Motor neuron (in vitro differentiated cells): ENCODE measurements around the gene CHI3L2. TPM values are rescaled to one million over a fixed set of nuclear protein-coding genes. Genes with fewer than 3 reads are reported as not detected.

ENCODE experiments used
- ATAC-seq, 8 experiments: fragments of 200-7000 bp; cut with Tn5 transposase; replicated peaks in 6 of 8; 2 replicates each; pipeline ENCODE4 v1.8.0; 2021; ENCODE audit warnings: mild to moderate bottlenecking in 8 of 8, moderate library complexity in 8 of 8
- H3K27ac ChIP-seq, 2 donors: fragments of 250-450 bp; sonication (Bioruptor Pico); 2 replicates each; pipeline ENCODE4 v1.9.0; 2021; ENCODE audit warnings: antibody characterized with exemption in 2 of 2, mild to moderate bottlenecking in 2 of 2, moderate library complexity in 1 of 2
- H3K4me1 ChIP-seq, 2 donors: fragments of 250-450 bp; sonication (Bioruptor Pico); replicated peaks in 1 of 2; 2 replicates each; pipeline ENCODE4 v1.6.1; 2021; ENCODE audit warnings: antibody characterized with exemption in 2 of 2, mild to moderate bottlenecking in 2 of 2, moderate library complexity in 1 of 2
- H3K4me3 ChIP-seq, 5 donors: fragments of 250-450 bp; sonication (Bioruptor Pico); 2 replicates each; pipeline ENCODE4 v1.9.0; 2021; ENCODE audit warnings: antibody characterized with exemption in 5 of 5, mild to moderate bottlenecking in 5 of 5, moderate library complexity in 4 of 5
- WGBS, 10 experiments: fragments of 450-650 bp; shearing (Covaris generic); methylation state at CpG; one replicate each; pipeline ENCODE4 v1.0.0; 2022; 5-methylcytosine and 5-hydroxymethylcytosine counted together
- in situ Hi-C, 9 experiments: fragments of 400-800 bp; cut with MboI; loops; one replicate each; pipeline ENCODE4 v1.15.0; 2021; ENCODE audit warnings: low sequenced_read_pairs in 9 of 9, low pct_unique_long_range_greater_than_20kb in 2 of 9; ENCODE audit not compliant: unreplicated experiment in 9 of 9
- total RNA-seq, 8 experiments: library from RNA; unstranded; fragments of 300-600 nt; gene quantifications; 2 replicates each; pipeline versions ENCODE4 v1.2.3 to v1.2.4, GENCODE V29; 2022

CHI3L2 gene
- total RNA-seq, 8 experiments from 2014 or later, result 0.08 to 3.1 (median 0.88) TPM; not detected in 2

- no peak overlapping the region for H3K4me3 ChIP-seq
- no peak overlapping the region for H3K27ac ChIP-seq
- ATAC-seq, result no peak
- H3K4me1 ChIP-seq, result peaks cover 0 to 7% of the 10 kb centered on the region in 2 donors
- in situ Hi-C loops, result loop anchor here in 4 of 9 experiments (25.0 kb wide), 3 partner anchors 196 to 571 kb away; partner anchors contain the start of gene DDX20 (in 2 of the 4)
- WGBS, 10 experiments, result 43 to 96% (median 76%) methylated on average over 2 to 5 of the region's 5 CpGs; no CpG with 5 or more reads in 1 of the 10 experiments
Measured at GRCh38 chr1:111216751-111217150, 10.8 kb upstream of the CHI3L2 start.

- in situ Hi-C loops, result loop anchor here in 4 of 9 experiments (25.0 kb wide), 3 partner anchors 195 to 570 kb away; partner anchors contain the start of gene DDX20 (in 2 of the 4)
- no peak overlapping the region for H3K4me3 ChIP-seq
- ATAC-seq, result no peak
- H3K27ac ChIP-seq, result no peak overlapping the region
- H3K4me1 ChIP-seq, result peaks cover 0 to 7% of the 10 kb centered on the region in 2 donors
- WGBS, 10 experiments, result 62 to 100% (median 77%) methylated on average over 1 to 5 of the region's 5 CpGs; no CpG with 5 or more reads in 1 of the 10 experiments
Measured at GRCh38 chr1:111217183-111217910, 10.2 kb upstream of the CHI3L2 start.

- Histone ChIP-seq H3K27ac (no peak overlapping the region), H3K4me3 (no peak overlapping the region), H3K4me1 (peaks cover 0 to 7% of the 10 kb centered on the region in 2 donors)
- 76 to 100% (median 91%) methylated on average over 2 to 8 of the region's 8 CpGs for WGBS, 10 experiments
- in situ Hi-C loops, result loop anchor here in 4 of 9 experiments (25.0 kb wide), 3 partner anchors 193 to 568 kb away; partner anchors contain the start of gene DDX20 (in 2 of the 4)
- ATAC-seq, result no peak
Measured at GRCh38 chr1:111218701-111219556, 8.6 kb upstream of the CHI3L2 start.

GRCh38 chr1:111219557-111220286, 7.8 kb upstream of the CHI3L2 start:
- 0 to 100% (median 68%) methylated on average over 1 to 5 of the region's 5 CpGs; no CpG with 5 or more reads in 2 of the 10 experiments for WGBS, 10 experiments
- H3K4me3 ChIP-seq, result no peak overlapping the region
- in situ Hi-C loops, result loop anchor here in 5 of 9 experiments (10.0 to 25.0 kb wide), 5 partner anchors 105 to 568 kb away; partner anchors contain the start of gene DDX20 (in 2 of the 5)
- peak in 2 of 8 experiments; percentile 25 to 43 for ATAC-seq
- no peak overlapping the region for H3K27ac ChIP-seq
- peaks cover 0 to 7% of the 10 kb centered on the region in 2 donors for H3K4me1 ChIP-seq

GRCh38 chr1:111220302-111220890, 7.1 kb upstream of the CHI3L2 start:
- no peak for ATAC-seq
- Histone ChIP-seq H3K27ac (no peak overlapping the region), H3K4me1 (peaks cover 0 to 7% of the 10 kb centered on the region in 2 donors), H3K4me3 (no peak overlapping the region)
- in situ Hi-C loops, result loop anchor here in 5 of 9 experiments (10.0 to 25.0 kb wide), 5 partner anchors 104 to 567 kb away; partner anchors contain the start of gene DDX20 (in 2 of the 5)
- WGBS, 10 experiments, result 51 to 100% (median 92%) methylated on average over 1 to 6 of the region's 6 CpGs; no CpG with 5 or more reads in 4 of the 10 experiments

- WGBS, 10 experiments, result 0 to 89% (median 31%) methylated on average over 1 to 2 of the region's 2 CpGs; no CpG with 5 or more reads in 2 of the 10 experiments
- in situ Hi-C loops, result loop anchor here in 5 of 9 experiments (10.0 to 25.0 kb wide), 5 partner anchors 104 to 566 kb away; partner anchors contain the start of gene DDX20 (in 2 of the 5)
- H3K27ac ChIP-seq, result no peak overlapping the region
- peak in 1 of 8 experiments; percentile 38 for ATAC-seq
- H3K4me1 ChIP-seq, result peaks cover 0 to 7% of the 10 kb centered on the region in 2 donors
- no peak overlapping the region for H3K4me3 ChIP-seq
Measured at GRCh38 chr1:111221276-111221632, 6.3 kb upstream of the CHI3L2 start.

GRCh38 chr1:111221633-111222291, 5.8 kb upstream of the CHI3L2 start:
- Histone ChIP-seq H3K4me3 (no peak overlapping the region), H3K4me1 (peaks cover 0 to 7% of the 10 kb centered on the region in 2 donors), H3K27ac (no peak overlapping the region)
- whole genome bisulfite sequencing, 10 experiments, result 25 to 92% (median 88%) methylated on average over 2 to 5 of the region's 5 CpGs; no CpG with 5 or more reads in 3 of the 10 experiments
- peak in 1 of 8 experiments; percentile 40 for ATAC-seq
- in situ Hi-C loops, result loop anchor here in 5 of 9 experiments (10.0 to 25.0 kb wide), 5 partner anchors 103 to 566 kb away; partner anchors contain the start of gene DDX20 (in 2 of the 5)

GRCh38 chr1:111222308-111223125, 5.0 kb upstream of the CHI3L2 start:
- in situ Hi-C loops, result loop anchor here in 5 of 9 experiments (10.0 to 25.0 kb wide), 5 partner anchors 102 to 565 kb away; partner anchors contain the start of gene DDX20 (in 2 of the 5)
- H3K27ac ChIP-seq, result no peak overlapping the region
- ATAC-seq, result peak; percentile 89 to 98 (median 96)
- H3K4me1 ChIP-seq, result peaks cover 0 to 7% of the 10 kb centered on the region in 2 donors
- WGBS, 10 experiments, result 0 to 43% (median 14%) methylated on average over 1 to 10 of the region's 10 CpGs
- H3K4me3 ChIP-seq, result no peak overlapping the region

GRCh38 chr1:111223126-111223685, 4.3 kb upstream of the CHI3L2 start:
- Histone ChIP-seq H3K4me3 (no peak overlapping the region), H3K4me1 (peaks cover 0 to 7% of the 10 kb centered on the region in 2 donors), H3K27ac (no peak overlapping the region)
- ATAC-seq, result peak in 1 of 8 experiments; percentile 12
- WGBS, 10 experiments, result 40 to 100% (median 74%) methylated on average over 2 to 6 of the region's 6 CpGs; no CpG with 5 or more reads in 3 of the 10 experiments
- in situ Hi-C loops, result loop anchor here in 5 of 9 experiments (10.0 to 25.0 kb wide), 5 partner anchors 102 to 564 kb away; partner anchors contain the start of gene DDX20 (in 2 of the 5)

GRCh38 chr1:111225091-111225490, 2.4 kb upstream of the CHI3L2 start:
- no peak for ATAC-seq
- Histone ChIP-seq H3K4me1 (no peaks in the 10 kb centered on the region), H3K27ac (no peak overlapping the region), H3K4me3 (no peak overlapping the region)
- in situ Hi-C loops, result loop anchor here in 5 of 9 experiments (10.0 to 25.0 kb wide), 3 partner anchors 100 to 170 kb away; no protein-coding TSS in a partner anchor
